Measurements from ENCODE around the gene SCML1.
A peak's percentile ranks its signal among the peaks of the same experiment; 100 is the strongest.

Gene SCML1

GRCh38 chrX:17736856-17737709, at the start of gene SCML1:
Gene SCML1, plus strand, starts transcription at chrX:17737493. Its CDS starts 6,694 bp downstream, at chrX:17744187.
- peak; percentile 49 for DNase-seq (ENCODE audit: low read depth)
- peak within 1 kb of the TSS; percentile 44 for H3K4me3 ChIP-seq (ENCODE audit: low read depth, low read length)
- TF ChIP-seq, protein P1, sequence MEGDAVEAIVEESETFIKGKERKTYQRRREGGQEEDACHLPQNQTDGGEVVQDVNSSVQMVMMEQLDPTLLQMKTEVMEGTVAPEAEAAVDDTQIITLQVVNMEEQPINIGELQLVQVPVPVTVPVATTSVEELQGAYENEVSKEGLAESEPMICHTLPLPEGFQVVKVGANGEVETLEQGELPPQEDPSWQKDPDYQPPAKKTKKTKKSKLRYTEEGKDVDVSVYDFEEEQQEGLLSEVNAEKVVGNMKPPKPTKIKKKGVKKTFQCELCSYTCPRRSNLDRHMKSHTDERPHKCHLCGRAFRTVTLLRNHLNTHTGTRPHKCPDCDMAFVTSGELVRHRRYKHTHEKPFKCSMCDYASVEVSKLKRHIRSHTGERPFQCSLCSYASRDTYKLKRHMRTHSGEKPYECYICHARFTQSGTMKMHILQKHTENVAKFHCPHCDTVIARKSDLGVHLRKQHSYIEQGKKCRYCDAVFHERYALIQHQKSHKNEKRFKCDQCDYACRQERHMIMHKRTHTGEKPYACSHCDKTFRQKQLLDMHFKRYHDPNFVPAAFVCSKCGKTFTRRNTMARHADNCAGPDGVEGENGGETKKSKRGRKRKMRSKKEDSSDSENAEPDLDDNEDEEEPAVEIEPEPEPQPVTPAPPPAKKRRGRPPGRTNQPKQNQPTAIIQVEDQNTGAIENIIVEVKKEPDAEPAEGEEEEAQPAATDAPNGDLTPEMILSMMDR (IDR thresholded peaks at IDR 0.05; ENCODE audit: low read depth, low read length, missing control alignments): no peak

DNA sequence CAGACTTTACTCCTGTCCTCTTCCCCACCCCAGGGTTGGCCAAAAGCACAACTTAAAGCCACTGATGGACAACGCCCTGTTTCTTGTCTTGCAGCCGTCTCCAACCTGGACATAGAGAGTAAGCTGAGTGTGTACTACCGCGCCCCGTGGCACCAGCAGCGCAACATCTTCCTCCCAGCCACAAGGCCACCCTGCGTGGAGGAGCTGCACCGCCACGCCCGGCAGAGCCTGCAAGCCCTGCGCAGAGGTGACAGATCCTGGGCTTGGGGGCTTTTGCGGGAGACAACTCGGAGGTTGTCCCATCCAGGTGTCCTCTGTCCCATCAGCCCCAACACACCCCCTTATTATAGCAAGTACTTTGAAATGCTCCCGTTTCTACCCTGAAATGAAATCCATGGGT, 49.6 kb upstream of the SCML1 start:
- TF ChIP-seq, protein P1 (IDR thresholded peaks at IDR 0.05; ENCODE audit: low read depth, low read length, missing control alignments): no peak
- H3K4me3 ChIP-seq (ENCODE audit: low read depth, low read length): no peak overlapping the region
- DNase-seq (ENCODE audit: low read depth): no peak

DNA sequence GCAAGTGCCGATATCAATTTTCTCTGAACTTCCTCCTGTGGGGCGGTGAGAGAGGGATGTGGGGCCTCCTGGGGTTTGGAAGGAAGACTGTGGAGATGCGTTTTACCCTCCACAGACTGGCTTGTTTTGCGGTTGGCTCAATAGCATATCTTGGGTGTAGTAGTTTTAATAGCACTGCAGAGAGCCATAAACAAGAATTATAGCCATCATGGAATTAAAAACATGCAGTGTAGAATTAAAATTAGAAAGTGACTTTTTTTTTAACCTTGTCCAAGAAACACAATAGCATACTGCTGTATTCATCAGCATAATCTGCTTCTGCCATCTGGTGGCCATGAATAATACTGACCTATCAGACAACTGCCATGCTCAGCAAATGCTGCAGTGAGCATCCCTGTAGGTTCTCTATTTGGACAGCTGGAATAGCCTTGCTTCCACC, 47.3 kb upstream of the SCML1 start:
- no peak overlapping the region for H3K4me3 ChIP-seq (ENCODE audit: low read depth, low read length)
- TF ChIP-seq, protein P1 (IDR thresholded peaks at IDR 0.05; ENCODE audit: low read depth, low read length, missing control alignments): peak; percentile 39
- no peak for DNase-seq (ENCODE audit: low read depth)

- DNase-seq (ENCODE audit: low read depth): no peak
- no peak overlapping the region for H3K4me3 ChIP-seq (ENCODE audit: low read depth, low read length)
- TF ChIP-seq, protein P1 (IDR thresholded peaks at IDR 0.05; ENCODE audit: low read depth, low read length, missing control alignments): no peak
Observed at GRCh38 chrX:17692709-17693346, 44.5 kb upstream of the SCML1 start.

DNA sequence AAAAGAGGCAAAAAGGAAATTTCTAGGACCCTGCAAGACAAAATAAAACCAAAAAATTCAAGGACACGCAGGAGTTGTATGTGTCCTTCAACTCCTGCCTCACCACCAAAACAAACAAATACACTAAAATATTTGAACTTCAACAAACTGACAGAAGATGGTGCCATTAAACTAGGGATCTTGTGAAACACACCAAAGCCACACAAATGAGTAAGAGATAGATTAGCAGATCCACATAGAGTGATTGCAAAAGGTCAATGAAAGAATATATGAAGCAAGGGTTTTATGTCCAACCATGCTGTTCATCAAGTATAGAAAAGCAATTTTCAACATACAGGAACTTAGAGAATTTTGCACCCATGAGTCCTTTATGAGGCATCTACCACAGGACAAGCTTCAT, 40.1 kb upstream of the SCML1 start:
- DNase-seq (ENCODE audit: low read depth): no peak
- TF ChIP-seq, protein P1 (IDR thresholded peaks at IDR 0.05; ENCODE audit: low read depth, low read length, missing control alignments): no peak

GRCh38 chrX:17700976-17701375, 36.3 kb upstream of the SCML1 start:
- DNase-seq (ENCODE audit: low read depth): no peak
- TF ChIP-seq, protein P1 (IDR thresholded peaks at IDR 0.05; ENCODE audit: low read depth, low read length, missing control alignments): no peak

More for the DNA sequence above, 40.1 kb upstream of the SCML1 start:
- no peak overlapping the region for H3K4me3 ChIP-seq (ENCODE audit: low read depth, low read length)

More at GRCh38 chrX:17700976-17701375, 36.3 kb upstream of the SCML1 start:
- no peak overlapping the region for H3K4me3 ChIP-seq (ENCODE audit: low read depth, low read length)

All from GM12864 (cell line).